Kidney epithelial cell (primary cell): ENCODE measurements around the gene MYH7. TPM values are rescaled to one million over a fixed set of nuclear protein-coding genes. Genes with fewer than 3 reads are reported as not detected.
"Not testable (repeated sequence)": the region's sequence is repeated elsewhere in the genome, so short reads cannot be mapped to it uniquely, and the experiment has no call there.

Experiments used
- DNase-seq: peaks from one replicate; pipeline ENCODE4 v3.0.0-alpha.2; 2010; ENCODE audit warnings: low read depth
- H3K27me3 ChIP-seq: 2 replicates; pipeline ENCODE4 v1.6.0; 2011; ENCODE audit warnings: low read length; ENCODE audit not compliant: control insufficient read depth, insufficient read depth
- H3K36me3 ChIP-seq: 2 replicates; pipeline ENCODE4 v1.5.1; 2011; ENCODE audit warnings: low read length; ENCODE audit not compliant: control insufficient read depth, insufficient read depth
- H3K4me3 ChIP-seq: 2 replicates; pipeline ENCODE4 v1.5.1; 2011; ENCODE audit warnings: low read depth, mild to moderate bottlenecking, control low read depth, low read length
- CTCF ChIP-seq: IDR thresholded peaks from 2 replicates; pipeline ENCODE4 v1.5.1; 2011; ENCODE audit warnings: mild to moderate bottlenecking, moderate library complexity, low read length, control low read depth, inconsistent platforms; ENCODE audit not compliant: insufficient read depth, poor library complexity, severe bottlenecking
- total RNA-seq: library from RNA; depleted of rRNA; stranded (reverse); fragments of >200 nt; gene quantifications from 2 replicates; pipeline ENCODE4 v1.2.3, GENCODE V29; 2015

MYH7 gene
- total RNA-seq, 1 donor from 2014 or later = not detected

GRCh38 chr14:23421594-23421993 lies 13.9 kb downstream of the MYH7 start:
- H3K4me3 ChIP-seq = no peak overlapping the region
- H3K36me3 ChIP-seq = no peaks in the 10 kb centered on the region
- DNase-seq = no peak
- peaks cover 3% of the 10 kb centered on the region for H3K27me3 ChIP-seq
- no peak for TF ChIP-seq CTCF

GRCh38 chr14:23419646-23420045 lies 15.8 kb downstream of the MYH7 start:
- not testable (repeated sequence) for H3K27me3 ChIP-seq

GRCh38 chr14:23418021-23418420 lies 17.4 kb downstream of the MYH7 start:
- Histone ChIP-seq H3K4me3 (no peak overlapping the region), H3K27me3 (peaks cover 3% of the 10 kb centered on the region), H3K36me3 (no peaks in the 10 kb centered on the region)
- TF ChIP-seq CTCF = no peak
- no peak for DNase-seq

More at GRCh38 chr14:23419646-23420045, 15.8 kb downstream of the MYH7 start:
- H3K4me3 ChIP-seq, H3K36me3 ChIP-seq, DNase-seq: not testable (repeated sequence)

DNA sequence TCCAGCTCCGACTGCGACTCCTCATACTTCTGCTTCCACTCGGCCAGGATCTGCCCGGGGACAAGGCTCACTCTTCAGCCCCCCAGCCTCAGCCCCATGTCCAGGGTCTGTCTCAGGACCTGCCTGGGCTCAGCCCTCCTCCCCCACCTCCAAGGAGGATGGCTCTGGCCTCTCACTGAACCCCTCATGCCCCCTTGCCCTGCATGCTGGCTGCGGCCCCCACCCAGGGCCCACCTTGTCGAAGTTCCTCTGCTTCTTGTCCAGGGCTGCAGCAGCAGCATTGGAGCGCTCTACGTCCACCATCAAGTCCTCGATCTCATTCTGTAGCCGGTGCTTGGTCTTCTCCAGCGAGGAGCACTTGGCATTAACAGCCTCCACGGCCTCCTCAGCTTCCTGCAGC lies 18.2 kb downstream of the MYH7 start:
- DNase-seq, H3K4me3 ChIP-seq, H3K36me3 ChIP-seq, H3K27me3 ChIP-seq: not testable (repeated sequence)

- DNase-seq = no peak
- TF ChIP-seq CTCF = no peak
- H3K4me3 ChIP-seq = no peak overlapping the region
- H3K27me3 ChIP-seq = no peaks in the 10 kb centered on the region
- no peaks in the 10 kb centered on the region for H3K36me3 ChIP-seq
Observed at GRCh38 chr14:23416801-23417200, 18.7 kb downstream of the MYH7 start.

DNA sequence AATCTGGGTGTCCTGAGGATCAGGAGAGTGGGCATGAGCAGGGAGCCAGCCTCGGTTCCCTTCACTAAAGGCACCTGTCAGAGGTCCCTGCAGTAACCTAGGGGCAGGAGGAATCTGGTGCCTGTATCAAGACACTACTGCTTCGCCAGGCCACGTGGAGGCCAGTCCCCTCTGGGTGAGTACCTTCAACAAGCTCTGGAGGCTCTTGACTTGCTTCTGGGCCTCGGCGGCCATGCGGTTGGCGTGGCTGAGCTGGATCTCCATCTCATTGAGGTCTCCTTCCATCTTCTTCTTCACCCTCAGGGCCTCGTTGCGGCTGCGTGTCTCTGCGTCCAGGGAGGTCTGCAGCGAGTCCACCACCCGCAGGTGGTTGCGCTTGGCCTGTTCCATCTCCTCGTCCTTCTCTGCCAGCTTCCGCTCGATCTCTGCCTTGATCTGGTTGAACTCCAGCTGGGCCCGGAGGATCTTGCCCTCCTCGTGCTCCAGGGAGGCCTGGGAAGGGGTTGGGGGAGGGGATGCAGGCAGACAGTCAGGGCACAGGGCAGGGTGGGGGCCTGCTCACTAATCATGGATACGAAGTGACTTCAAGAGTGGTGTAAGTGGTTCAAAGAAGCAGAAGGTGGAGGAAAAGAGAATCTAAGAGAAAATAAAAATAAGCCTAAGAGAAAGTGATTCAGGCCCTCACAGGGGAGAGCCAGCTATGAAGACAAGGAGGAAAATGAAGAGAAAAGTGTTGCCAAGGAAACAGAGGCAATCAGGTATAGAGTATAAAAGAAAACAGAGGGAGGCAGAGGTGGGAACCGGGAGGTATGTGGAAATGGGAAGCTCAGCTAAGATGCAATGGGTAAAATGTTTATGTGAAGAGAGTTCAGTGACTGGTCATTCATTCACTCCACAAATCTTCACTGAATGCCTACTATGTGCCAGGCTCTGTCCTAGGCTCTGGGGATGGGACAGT lies 19.4 kb downstream of the MYH7 start:
- Histone ChIP-seq H3K27me3 (no peaks in the 10 kb centered on the region), H3K36me3 (no peaks in the 10 kb centered on the region), H3K4me3 (no peak overlapping the region)
- no peak for TF ChIP-seq CTCF
- DNase-seq = no peak
